CD4-positive, alpha-beta T cell treated with Interleukin-17A for 1 hour (primary cell): ENCODE data around the gene SLCO3A1.

Experiments used
- DNase-seq: peaks from one replicate; pipeline ENCODE4 v3.0.0-alpha.2; 2020

The SLCO3A1 gene

DNA sequence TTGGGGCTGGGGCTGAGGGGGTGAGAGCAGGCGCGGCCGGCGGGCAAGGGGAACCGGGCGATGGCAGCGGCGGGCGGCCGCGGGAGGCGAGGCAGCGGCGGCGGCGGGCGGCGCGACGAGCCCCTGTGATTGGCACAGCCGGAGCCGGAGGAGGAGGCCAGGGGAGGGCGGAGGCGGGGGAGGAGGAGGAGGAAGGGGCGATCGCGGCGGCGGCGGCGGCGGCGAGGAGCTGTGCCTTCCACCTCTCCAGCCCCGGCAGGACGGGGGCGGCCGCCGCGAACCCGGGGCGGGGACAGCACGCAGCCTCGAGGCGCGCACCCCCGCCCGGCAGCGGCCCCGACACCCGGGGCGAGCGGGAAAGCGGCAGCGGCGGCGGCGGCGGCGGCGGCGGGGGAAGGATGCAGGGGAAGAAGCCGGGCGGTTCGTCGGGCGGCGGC is at the start of gene SLCO3A1:
SLCO3A1 (plus strand) TSS at position 198 of the 437 bp plus-strand sequence.
- DNase-seq = peak; percentile 84

DNA sequence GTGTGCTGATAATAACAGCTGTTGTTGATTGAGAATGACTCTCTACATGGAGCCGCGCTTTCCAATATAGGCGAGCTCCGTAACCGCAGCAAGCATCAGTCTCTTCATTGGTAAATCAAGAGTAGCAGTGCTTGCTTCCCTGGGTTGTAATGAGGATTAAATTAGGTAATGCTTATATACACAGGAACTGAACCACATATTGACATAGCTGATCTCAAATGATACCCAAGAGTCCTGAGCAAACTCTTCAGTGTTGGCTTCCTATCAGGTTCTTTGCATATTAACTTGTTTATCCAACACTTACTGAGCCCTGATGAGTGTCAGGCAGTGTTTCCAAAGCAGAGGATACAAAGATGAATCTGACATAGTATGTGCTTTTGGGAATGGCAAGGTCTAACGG is 46.4 kb upstream of the SLCO3A1 start:
- no peak for DNase-seq

DNA sequence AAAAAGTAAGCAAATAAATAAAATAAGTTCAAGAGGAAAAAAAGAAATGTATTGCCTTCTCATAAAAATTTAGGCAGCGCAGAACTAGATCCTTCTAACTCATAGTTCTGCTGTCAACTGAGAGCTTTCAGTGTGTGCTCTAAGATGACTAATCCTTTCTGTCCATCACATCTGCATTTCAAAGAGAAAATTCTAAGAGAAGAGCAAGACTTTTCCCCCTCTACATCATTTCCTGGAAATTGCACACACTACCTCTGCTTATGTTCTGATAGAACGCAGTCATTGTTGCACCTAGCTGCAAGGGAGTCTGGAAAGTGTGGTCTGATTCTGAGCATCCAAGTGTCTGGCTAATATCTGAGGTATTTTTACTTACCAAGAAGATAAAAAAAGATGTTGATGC is 39.6 kb upstream of the SLCO3A1 start:
- no peak for DNase-seq

DNA sequence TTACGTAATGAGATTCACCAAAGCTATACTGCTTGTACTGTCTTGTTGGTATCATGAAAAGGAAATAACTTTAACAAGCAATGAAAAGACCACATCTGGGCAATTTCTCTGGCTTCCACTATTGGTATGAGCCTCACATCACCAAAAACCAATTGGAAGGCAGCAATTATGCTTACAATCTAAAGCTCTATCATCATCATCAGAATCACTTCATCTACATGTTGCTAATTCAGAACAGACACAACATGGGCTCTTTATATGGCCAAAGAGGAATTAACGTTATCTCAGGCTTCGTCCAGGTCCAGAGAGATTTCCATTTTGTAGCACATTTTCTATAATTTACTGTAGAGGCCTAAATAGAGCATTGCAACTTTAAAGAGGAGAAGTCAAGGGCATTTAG is 36.6 kb upstream of the SLCO3A1 start:
- DNase-seq = no peak

DNA sequence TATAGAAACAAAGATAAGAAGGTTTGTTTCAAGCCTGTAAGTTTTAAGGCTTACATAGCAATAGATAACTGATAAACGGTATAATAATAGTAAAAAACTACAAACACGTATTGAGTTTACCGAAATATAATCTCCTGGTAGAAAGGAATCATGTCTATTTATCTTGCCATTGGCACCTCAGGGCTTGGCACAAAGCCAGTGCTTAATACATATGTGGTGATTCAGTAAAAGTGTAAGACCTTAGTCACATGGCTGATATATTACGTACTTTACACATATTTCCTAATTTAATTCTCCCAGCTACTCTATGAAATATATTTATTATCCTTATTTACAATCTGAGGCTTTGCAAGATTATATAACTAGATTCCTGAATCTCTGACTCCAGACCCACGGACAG is 32.0 kb upstream of the SLCO3A1 start:
- no peak for DNase-seq

DNA sequence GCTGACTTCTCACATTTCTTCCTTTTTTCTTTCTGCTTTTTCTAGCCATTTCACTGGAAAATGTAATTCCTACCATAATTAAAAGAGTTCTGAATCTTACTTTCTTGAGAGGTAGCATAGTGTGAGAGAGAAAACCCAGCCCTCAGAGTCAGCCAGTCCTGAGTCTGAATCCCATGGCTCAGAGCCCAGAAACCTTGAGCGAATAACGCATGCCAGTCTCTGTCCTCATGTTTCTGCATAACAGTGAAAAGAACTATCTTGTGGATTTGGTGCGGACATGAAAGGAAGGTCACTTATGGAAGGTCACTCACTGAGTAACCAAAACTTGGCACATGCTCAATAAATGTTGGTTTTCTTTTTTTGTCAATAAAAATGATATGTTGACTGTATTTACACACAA is 29.3 kb upstream of the SLCO3A1 start:
- no peak for DNase-seq

DNA sequence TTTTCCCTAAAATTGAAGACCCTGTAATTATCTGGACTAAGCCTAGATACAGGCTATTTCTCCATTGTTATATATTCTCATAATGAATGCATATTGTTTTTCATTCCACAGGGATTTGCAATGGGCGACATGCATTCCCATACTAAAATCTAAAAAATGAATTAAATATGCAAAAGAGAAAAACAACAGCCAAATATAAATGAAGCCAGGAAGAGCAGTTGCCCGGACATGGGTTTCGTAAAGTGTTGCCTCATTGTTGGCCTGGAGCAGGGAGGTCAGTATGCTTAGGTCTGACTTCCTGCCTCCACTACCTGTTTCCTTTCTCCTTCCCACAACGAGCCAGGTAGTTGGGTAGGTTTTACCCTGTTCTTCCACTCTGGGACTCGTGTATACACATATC is 27.1 kb upstream of the SLCO3A1 start:
- DNase-seq = no peak

DNA sequence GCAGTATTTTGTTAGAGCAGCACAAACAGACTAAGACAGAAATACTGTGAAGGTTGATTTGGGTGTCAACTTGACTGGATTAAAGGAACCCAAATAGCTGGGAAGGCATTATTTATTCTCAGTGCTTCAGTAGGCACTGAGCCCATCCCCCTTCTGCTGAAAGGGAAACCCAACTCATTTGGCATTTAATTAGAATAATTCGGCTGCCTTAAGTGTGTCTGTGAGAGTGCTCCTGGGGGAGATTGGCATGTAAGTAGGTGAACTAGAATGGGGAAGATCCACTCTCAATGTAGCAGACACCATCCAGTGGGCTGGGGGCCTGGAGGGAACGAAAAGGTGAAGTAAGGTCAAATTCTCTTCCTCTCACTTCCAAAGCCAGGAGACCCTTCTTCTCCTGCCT is 20.5 kb upstream of the SLCO3A1 start:
- no peak for DNase-seq

DNA sequence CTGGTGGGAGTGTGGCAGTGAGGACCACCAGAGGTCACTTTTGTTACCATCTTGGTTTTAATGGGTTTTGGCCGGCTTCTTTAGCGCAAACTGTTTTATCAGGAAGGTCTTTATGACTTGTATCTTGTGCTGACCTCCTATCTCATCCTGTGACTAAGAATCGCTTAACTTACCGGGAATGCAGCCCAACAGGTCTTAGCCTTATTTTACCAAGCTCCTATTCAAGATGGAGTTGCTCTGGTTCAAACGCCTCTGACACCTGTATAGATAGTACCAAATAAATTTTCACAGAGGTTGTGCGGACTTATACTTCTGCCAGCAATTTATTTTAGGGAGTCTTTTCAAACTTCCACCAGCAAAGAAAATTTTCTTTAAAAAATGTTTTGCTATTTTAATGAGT is 13.6 kb upstream of the SLCO3A1 start:
- DNase-seq = no peak

DNA sequence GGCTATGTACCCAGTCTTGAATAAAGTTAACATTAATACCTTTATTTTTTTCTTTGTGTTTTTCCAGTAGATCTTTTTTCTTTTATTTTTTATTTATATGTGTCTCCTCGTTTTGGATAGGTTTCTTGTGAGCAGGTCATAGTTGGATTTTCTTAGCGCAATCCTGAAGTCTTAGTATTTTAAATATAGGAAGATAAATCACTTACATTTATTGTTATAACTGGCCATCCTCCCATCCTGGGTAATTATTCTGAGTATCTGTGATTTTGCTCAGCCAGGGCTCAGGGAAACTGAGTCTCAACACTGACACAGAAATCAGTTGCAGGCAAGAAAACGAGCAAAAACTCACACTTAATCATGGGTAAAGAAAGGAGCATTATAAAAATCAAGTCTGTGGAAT is 11.6 kb upstream of the SLCO3A1 start:
- no peak for DNase-seq

DNA sequence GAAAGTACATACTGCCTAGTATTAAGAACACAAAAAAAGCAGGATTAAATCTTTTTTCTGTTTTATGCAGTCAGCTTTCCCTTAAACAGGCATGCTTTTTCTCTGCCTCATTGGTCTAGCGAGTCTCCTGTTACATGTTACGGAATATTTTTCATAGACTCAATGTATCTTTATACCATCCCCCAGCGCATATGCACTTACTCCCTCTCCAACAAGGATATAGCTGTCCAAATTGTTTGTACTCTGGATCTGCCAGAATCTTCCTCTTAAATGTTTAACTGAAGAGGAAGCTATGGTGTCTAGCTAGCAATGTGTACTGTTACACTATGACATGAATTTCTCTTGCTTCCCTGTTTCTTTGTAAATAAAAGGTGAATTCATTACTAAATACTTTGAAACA is 9.2 kb upstream of the SLCO3A1 start:
- no peak for DNase-seq

DNA sequence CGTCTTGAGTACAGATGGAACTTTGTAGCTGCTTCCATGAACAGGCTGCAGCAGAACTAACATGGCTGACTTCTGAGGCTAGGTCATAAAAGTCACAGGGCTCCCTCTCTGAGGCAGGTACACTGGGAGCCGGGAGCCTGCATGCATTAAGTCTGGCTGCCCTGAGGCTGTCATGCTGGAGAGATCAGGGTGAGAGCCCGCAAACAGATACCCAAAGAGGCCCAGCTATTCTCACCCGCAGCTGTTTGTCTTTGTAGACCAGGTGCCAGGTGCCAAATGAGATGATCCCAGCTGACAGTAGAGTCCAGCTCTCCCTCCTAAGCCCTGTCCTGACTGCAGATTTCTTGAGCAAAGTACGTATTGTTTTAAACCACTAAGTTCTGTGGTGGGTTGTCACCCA is 8.6 kb upstream of the SLCO3A1 start:
- DNase-seq = no peak

DNA sequence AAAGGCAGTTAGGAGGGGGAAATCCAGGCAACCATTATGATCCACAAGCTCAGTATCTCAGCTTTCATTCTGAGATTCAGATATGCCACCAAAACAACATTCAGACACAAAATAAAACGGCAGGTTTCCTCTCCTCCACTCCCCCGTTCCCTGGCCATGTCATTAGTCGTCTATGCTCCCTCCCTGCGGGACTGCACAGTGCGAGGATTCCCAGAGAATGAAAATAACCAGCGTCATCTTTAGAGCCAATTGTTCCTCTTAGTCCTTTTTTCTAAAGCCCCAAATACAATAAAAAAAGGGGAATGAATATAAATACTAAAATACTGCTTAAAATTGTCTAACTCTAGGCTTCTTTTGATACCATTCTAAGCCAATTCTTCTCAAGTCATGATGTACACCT is 7.8 kb upstream of the SLCO3A1 start:
- DNase-seq = no peak

DNA sequence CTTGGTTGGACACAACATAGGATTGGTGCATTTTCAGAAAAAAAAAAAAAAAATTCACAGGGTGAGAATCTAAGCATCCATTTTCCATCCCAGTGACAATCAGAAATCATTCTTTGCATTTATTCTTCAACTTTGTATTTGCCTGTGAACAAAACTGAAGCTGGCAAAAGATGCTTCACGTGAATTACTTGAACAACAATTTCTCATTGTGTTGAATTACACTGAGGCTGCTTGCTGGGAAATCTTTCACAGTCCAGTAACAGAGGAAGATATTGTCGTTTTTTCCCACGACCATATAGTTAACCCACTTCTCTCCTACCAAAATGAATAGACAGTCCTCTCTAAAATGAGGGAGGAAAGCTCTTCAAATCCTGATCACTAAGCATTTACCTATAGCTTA is 4.3 kb upstream of the SLCO3A1 start:
- no peak for DNase-seq

DNA sequence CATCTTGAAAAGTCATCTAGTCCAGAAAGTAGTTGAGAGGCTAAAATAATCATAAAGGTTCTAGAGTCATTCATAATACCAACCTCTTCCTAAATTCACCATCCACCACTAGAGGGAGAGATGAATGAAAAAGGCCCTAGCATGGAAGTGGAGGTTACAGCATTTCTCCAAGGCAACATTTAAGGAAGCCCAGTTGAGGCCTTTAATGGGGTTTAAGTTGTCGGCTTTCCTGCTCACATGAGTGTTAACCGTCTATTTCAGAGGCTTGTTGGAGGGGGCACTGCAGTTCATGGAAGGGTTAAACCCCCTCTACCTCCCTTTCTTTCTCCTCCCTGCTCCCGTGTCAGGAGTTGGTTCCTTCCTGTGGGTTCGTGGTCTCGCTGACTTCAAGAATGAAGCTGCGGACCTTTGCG is 3.8 kb upstream of the SLCO3A1 start:
- peak; percentile 74 for DNase-seq

DNA sequence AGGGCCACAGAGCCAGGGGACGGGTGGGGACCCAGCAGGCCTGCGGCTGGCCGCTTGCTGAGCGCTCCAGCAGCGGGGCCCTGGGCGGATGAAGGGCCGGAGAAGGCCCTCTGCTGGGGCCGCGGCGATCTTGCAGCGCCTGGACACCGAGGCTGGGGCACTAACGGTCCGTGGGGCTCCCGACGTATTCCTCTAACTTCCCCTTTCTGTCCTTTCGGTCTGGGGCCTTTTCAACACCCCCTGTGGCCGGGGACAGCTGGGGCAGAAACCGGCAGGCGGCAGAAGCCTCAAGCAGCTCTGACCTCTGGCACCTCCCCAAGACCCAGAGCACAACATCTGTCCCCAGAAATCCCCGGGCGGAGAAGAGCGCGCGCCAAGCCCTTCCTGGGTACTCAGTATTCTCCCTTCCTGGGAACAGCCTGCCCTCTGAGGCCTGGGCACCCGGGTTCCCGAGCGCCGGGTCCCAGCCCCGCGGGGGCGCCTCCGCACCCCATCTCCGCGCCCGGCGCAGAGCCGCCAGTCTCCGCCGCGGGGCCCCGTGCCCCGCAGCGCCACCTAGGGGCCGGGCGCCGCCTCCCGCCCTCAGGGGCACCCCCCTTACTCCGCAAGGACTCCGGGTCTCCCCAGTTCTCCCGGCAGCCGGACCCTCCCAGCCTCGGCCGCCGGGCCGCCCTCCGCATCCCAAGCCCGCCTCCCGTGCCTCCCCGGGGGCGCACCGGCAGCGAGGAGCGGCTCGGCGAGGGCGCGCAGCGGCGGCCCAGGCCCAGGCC is 582 bp upstream of the SLCO3A1 start:
- DNase-seq = peak; percentile 78

DNA sequence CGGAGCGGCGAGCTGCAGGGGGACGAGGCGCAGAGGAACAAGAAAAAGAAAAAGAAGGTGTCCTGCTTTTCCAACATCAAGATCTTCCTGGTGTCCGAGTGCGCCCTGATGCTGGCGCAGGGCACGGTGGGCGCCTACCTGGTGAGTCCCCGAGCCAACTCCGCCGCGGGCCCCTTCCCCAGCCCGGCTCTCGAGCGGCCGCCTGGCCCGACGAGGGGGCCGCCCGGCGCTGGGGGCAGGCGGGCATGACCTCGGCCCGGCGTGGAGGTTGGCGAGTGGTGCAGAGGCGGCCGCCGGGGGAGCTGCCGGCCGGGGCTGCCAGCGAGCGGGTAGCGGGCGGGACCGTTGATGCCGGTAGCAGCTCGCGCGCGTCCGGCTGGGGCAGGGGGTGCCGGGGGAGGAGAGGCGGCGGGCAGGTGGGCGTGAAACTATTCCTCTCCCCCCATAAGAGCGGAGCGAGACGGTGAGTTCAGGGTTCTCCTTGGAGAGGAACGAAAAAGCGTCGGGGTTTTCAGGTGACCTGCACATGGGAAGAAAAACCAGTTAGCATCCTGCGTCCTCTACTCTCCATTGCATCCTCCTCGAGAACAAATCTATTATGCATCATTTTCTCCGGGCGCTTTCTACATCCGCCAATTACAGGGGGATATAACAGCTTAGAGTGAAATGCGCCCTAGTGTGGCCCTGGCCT is 585 bp downstream of the SLCO3A1 start:
- DNase-seq = peak; percentile 38

DNA sequence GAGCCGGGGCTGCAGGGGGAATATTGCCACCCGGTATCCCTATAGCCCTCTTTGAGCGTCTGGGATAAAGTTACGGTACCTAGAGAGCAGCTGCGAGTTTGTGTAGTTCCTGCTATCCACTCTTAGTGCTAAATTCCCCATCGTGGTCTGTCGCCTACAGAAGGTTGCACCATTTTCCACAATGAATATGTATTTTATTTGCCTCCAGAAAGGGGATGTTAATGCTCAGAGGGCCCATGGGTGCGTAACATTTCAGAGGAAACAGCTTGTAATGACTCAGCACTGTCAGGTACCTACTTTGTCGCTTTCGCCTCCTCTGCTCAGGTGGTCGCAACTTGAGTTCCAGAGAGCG is 1.1 kb downstream of the SLCO3A1 start:
- peak; percentile 46 for DNase-seq

DNA sequence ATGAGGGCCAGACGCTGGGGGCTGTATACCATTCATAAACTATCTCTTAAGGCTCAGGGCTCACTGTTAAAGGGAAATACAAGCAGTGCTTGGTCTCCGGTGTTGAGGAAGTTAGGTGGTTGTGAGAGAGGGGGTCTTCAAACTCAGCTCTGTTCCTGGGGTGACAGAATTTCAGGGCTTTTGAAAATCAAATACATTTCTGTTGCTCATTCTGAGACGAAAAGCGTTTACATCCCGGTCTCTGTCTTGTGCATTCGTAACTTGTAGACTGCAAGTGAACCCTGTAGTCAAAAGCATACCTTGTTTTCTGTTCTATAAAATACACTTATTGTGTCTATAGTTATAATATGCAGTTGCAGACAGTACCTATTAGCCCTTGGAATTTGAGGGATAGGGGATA is 1.7 kb downstream of the SLCO3A1 start:
- no peak for DNase-seq

DNA sequence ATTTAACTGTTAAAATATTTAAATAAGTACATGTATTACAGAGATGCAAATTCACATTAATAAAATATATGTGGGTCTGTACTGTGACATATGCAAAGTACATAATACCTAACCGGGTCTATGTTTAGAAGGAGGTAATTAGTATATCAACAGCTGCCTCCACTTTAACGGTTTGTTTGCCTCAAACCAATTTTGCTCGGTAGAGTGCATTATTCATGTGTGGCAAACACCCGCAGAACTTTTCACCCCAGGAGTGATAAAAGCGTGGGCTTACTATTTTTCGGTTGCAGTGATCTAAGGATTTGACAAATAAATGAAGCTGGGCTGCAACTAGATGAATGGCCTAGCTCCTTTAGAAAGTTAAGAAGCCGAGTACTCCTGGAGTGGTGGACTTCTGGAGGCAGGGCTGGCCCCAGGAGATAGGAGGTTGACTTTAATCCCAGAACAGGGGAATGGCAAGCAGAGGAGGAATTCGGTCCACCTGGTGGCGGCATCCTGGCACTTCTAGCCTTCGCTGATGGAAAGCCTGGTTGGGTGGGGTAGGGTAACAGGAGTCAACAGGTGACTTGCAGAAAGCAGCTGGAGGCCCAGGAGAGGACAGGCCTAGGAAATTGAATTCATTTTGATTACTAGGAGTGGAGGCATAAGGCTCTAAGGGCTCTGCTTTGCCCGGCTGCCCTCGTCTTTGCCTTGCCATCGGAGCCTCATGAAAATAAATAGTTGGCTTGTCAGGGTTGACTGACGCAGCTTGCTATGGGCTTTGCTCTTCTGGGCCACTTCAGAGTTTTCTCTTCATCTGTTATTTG is 2.4 kb downstream of the SLCO3A1 start:
- DNase-seq = peak; percentile 31

DNA sequence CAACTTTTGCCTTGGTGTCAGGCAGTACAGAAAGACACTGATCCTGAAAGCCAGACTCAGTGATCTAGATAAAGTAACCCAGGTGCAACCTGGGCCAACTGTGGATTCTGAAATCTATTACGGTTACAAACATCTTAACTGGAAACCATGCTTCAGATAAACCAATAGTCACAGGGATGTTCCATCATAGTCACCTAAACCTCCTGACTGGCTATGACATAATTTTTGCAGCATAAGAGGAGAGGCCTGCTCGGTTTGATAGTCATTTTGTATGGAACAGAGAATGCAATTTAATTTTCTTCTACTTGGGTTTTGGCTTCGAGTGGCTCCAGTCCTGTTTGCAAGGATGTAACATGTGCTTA is 3.7 kb downstream of the SLCO3A1 start:
- DNase-seq = no peak

DNA sequence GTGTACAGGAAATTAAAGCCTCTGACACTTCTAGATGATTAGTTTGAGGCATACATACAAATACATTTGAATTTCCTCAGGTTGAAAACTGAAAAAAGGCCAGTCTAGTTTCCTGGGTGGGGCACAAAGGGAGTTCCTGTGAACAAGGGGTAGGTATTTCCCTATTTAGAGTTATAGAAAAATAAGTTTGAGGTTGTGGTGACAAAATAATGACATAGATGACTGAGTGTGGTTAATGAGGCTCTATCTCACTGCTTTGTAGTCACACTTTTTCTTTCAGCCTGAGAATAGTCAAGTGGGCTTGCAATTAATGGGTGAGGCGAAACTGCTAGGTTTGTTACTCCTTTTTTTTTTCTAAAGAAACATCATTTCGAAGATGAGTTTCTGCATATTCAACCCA is 4.3 kb downstream of the SLCO3A1 start:
- DNase-seq = peak; percentile 87

DNA sequence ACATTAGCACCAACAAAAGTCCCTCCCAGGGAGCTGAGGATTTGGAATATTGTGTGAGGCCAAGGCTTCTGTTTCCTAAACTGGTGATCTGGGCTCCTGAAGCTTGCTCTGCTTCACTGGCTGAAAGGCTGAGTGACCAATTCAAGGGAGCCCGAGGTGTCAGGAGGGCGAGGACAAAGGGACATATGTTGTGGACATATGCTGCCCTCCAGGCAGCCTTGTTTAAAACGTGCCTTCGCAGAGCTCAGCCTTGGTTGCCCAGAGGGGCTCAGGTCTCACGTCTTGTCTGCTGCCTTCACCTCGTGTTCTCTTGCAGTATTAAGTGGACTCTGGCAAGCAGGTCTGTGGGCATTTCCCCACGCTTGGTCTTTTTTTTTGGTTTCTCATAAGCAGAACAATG is 7.0 kb downstream of the SLCO3A1 start:
- no peak for DNase-seq

DNA sequence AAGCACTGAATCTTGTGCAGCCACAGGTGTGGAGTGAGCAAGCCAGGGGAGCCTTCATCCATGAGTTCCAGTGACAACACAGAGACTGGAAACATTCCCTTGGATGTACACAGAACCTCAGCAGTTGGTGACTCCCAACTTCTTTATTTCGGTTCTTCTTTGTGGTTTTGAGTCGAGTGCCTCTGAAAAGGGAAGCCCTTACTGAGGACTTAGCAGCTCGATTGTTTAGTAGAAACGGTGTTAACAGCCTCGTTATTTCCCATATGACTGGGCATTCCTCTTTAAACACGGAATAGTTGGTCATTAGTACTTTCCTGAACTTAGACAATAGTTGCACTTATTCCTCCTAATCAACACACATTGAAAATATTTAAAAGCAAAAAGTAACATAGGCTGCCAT is 7.7 kb downstream of the SLCO3A1 start:
- peak; percentile 24 for DNase-seq
